Measurements from ENCODE around the gene FBXL16. TPM values are rescaled to one million over a fixed set of nuclear protein-coding genes. Genes with fewer than 3 reads are reported as not detected.
"Not testable (repeated sequence)": the region's sequence is repeated elsewhere in the genome, so short reads cannot be mapped to it uniquely, and the experiment has no call there.

Gene FBXL16
- 10 to 100 TPM; 15.8 to 16.1 TPM for total RNA-seq
- polyA plus RNA-seq (ENCODE audit: insufficient read depth, low read depth, low replicate concordance), result 23.4 TPM
- long read RNA-seq, donor 1, result 0 reads
- long read RNA-seq, donor 2, partial matches to known transcripts, result 20 of 20 reads
- long read RNA-seq, donor 2, other reads (novel, unspliced or antisense), result 0 of 20 reads

- WGBS, 2 donors, result 0 to 1% methylated on average over 4 to 44 of the region's 115 CpGs
- TF ChIP-seq POLR2A (IDR thresholded peaks at IDR 0.05) (no peak), CTCF (IDR thresholded peaks at IDR 0.05) (no peak)
- Histone ChIP-seq H3K9me3 (no peaks in the 10 kb centered on the region), H3K27ac (no peak within 1 kb of the TSS), H3K27me3 (no peaks in the 10 kb centered on the region), H3K4me1 (peaks cover 5% of the 10 kb centered on the region), H3K4me3 (peak within 1 kb of the TSS; percentile 12 to 34), H3K36me3 (ENCODE audit: low read depth, missing control alignments) (no peaks in the 10 kb centered on the region)
- peak; percentile 54 for DNase-seq
- intact Hi-C loops (cut with DNase I; ENCODE audit: low total_unique reads), result no loop called here
Measured at GRCh38 chr16:705431-706188, at the start of gene FBXL16. Gene FBXL16 (minus strand): TSS chr16:705801. CDS start chr16:697405, 8,396 bp downstream.

GRCh38 chr16:754656-755055 lies 49.1 kb upstream of the FBXL16 start:
- Histone ChIP-seq H3K9me3 (no peaks in the 10 kb centered on the region), H3K27me3 (no peaks in the 10 kb centered on the region), H3K36me3 (ENCODE audit: low read depth, missing control alignments) (no peaks in the 10 kb centered on the region), H3K27ac (no peak overlapping the region), H3K4me1 (no peaks in the 10 kb centered on the region), H3K4me3 (no peak overlapping the region)
- 66 to 71% methylated on average over 11 of the region's 11 CpGs for WGBS, 2 donors
- intact Hi-C loops (cut with DNase I; ENCODE audit: low total_unique reads), result no loop called here
- DNase-seq, result no peak
- TF ChIP-seq CTCF (IDR thresholded peaks at IDR 0.05) (no peak), POLR2A (IDR thresholded peaks at IDR 0.05) (no peak)

- H3K4me3 ChIP-seq; intact Hi-C loops (cut with DNase I; ENCODE audit: low total_unique reads); H3K4me1 ChIP-seq; H3K27ac ChIP-seq; H3K27me3 ChIP-seq; H3K36me3 ChIP-seq (ENCODE audit: low read depth, missing control alignments); DNase-seq; H3K9me3 ChIP-seq: not testable (repeated sequence)
- WGBS, 2 donors, result 90 to 91% methylated on average over 11 of the region's 11 CpGs
Measured at GRCh38 chr16:754121-754607, 48.6 kb upstream of the FBXL16 start.

GRCh38 chr16:752007-752312 lies 46.4 kb upstream of the FBXL16 start:
- Histone ChIP-seq H3K9me3 (no peaks in the 10 kb centered on the region), H3K27me3 (no peaks in the 10 kb centered on the region), H3K4me3 (no peak overlapping the region), H3K4me1 (no peaks in the 10 kb centered on the region), H3K36me3 (ENCODE audit: low read depth, missing control alignments) (no peaks in the 10 kb centered on the region), H3K27ac (no peak overlapping the region)
- no peak for TF ChIP-seq POLR2A (IDR thresholded peaks at IDR 0.05)
- TF ChIP-seq CTCF (IDR thresholded peaks at IDR 0.05), result no peak
- intact Hi-C loops (cut with DNase I; ENCODE audit: low total_unique reads), result no loop called here
- 50% methylated on average over 10 of the region's 10 CpGs for WGBS, 2 donors
- DNase-seq, result no peak

- TF ChIP-seq POLR2A (IDR thresholded peaks at IDR 0.05), result no peak
- TF ChIP-seq CTCF (IDR thresholded peaks at IDR 0.05), result no peak
- no peak overlapping the region for H3K27ac ChIP-seq
- no peaks in the 10 kb centered on the region for H3K27me3 ChIP-seq
- no peak for DNase-seq
- H3K36me3 ChIP-seq (ENCODE audit: low read depth, missing control alignments), result no peaks in the 10 kb centered on the region
- no peaks in the 10 kb centered on the region for H3K9me3 ChIP-seq
- intact Hi-C loops (cut with DNase I; ENCODE audit: low total_unique reads), result no loop called here
- H3K4me1 ChIP-seq, result no peaks in the 10 kb centered on the region
- H3K4me3 ChIP-seq, result no peak overlapping the region
- WGBS, 2 donors, result 78 to 80% methylated on average over 32 to 39 of the region's 39 CpGs
Measured at GRCh38 chr16:751152-752006, 45.8 kb upstream of the FBXL16 start.
